H1 (cell line): ENCODE measurements around the gene KIZ. TPM values are rescaled to one million over a fixed set of nuclear protein-coding genes. Genes with fewer than 3 reads are reported as not detected.
A peak's percentile ranks its signal among the peaks of the same experiment; 100 is the strongest.

Experiments used
- CTCF ChIA-PET: fragments of 300-600 bp; sonication (Branson Sonifier 250); formaldehyde crosslinking; loops from one replicate; lab custom pipeline; 2021; ENCODE audit not compliant: partially characterized antibody; lab: Charles Lee
- POLR2A ChIA-PET: fragments of 300-600 bp; sonication (Branson Sonifier 250); formaldehyde crosslinking; loops from one replicate; lab custom pipeline; 2021; ENCODE audit warnings: inconsistent platforms; ENCODE audit not compliant: partially characterized antibody; lab: Charles Lee
- DNase-seq, 2 experiments: peaks; one replicate each; pipeline versions ENCODE4 v3.0.0 to v3.0.0-alpha.2; 2010 to 2022; ENCODE audit warnings: low spot score in 2 of 2, low read depth in 1 of 2, mixed read lengths in 1 of 2
- FAIRE-seq: peaks from 2 replicates; lab custom pipeline; 2011; peaks lifted over from hg19 to GRCh38; lab: Jason Lieb, UNC
- H2AFZ ChIP-seq: 2 replicates; pipeline ENCODE4 v1.8.1; 2012; ENCODE audit warnings: low read length, inconsistent platforms
- H2AK5ac ChIP-seq: 2 replicates; pipeline ENCODE4 v1.6.1; 2013; ENCODE audit warnings: low read depth, low read length
- H2BK120ac ChIP-seq: replicated peaks from 2 replicates; pipeline ENCODE3; 2013; ENCODE audit warnings: low read depth, low read length, inconsistent platforms
- H2BK12ac ChIP-seq: 2 replicates; pipeline ENCODE4 v1.6.1; 2013; ENCODE audit warnings: low read depth, low read length
- H2BK15ac ChIP-seq: 2 replicates; pipeline ENCODE4 v1.6.1; 2013; ENCODE audit warnings: low read length
- H2BK20ac ChIP-seq: 2 replicates; pipeline ENCODE4 v1.6.1; 2013; ENCODE audit warnings: low read length
- H2BK5ac ChIP-seq: 2 replicates; pipeline ENCODE4 v1.6.1; 2013; ENCODE audit warnings: low read depth, low read length
- H3K14ac ChIP-seq: 2 replicates; pipeline ENCODE4 v1.6.1; 2013; ENCODE audit warnings: inconsistent platforms; ENCODE audit not compliant: insufficient read length
- H3K18ac ChIP-seq: 2 replicates; pipeline ENCODE4 v1.6.1; 2013; ENCODE audit warnings: low read length; ENCODE audit errors: extremely low read depth
- H3K23ac ChIP-seq: 2 replicates; pipeline ENCODE4 v1.6.1; 2013; ENCODE audit warnings: inconsistent platforms; ENCODE audit not compliant: insufficient read length
- H3K23me2 ChIP-seq: 2 replicates; pipeline ENCODE4 v1.6.1; 2013; ENCODE audit warnings: low read depth, low read length
- H3K27ac ChIP-seq: 2 replicates; pipeline ENCODE4 v1.6.1; 2011; ENCODE audit warnings: low read depth, low read length, inconsistent platforms
- H3K27me3 ChIP-seq, 4 experiments: replicated peaks in 1 of 4; 1 replicate in 1 of 4; 2 replicates in 3 of 4; pipeline versions ENCODE4 v1.6.1 to v1.8.1; 2011 to 2013; ENCODE audit warnings: low read length in 3 of 4, mild to moderate bottlenecking in 3 of 4, inconsistent platforms in 2 of 4, mixed read lengths in 2 of 4, moderate library complexity in 1 of 4; ENCODE audit not compliant: control insufficient read depth in 3 of 4, insufficient read depth in 3 of 4; ENCODE audit errors: extremely low read depth in 1 of 4
- H3K36me3 ChIP-seq, 4 experiments: 2 replicates each; pipeline versions ENCODE4 v1.6.1 to v1.8.1; 2011 to 2013; ENCODE audit warnings: mild to moderate bottlenecking in 4 of 4, low read length in 3 of 4, moderate library complexity in 2 of 4, control low read depth in 1 of 4, inconsistent platforms in 1 of 4; ENCODE audit not compliant: insufficient read depth in 4 of 4, control insufficient read depth in 2 of 4
- H3K4ac ChIP-seq: replicated peaks from 2 replicates; pipeline ENCODE3; 2013; ENCODE audit warnings: low read length, low read depth, mixed read lengths, inconsistent platforms; ENCODE audit not compliant: insufficient read length
- H3K4me1 ChIP-seq, 4 experiments: replicated peaks in 1 of 4; 1 replicate in 1 of 4; 2 replicates in 3 of 4; pipeline versions ENCODE4 v1.6.1 to v1.8.1; 2011 to 2013; ENCODE audit warnings: low read length in 3 of 4, inconsistent platforms in 2 of 4, mixed read lengths in 1 of 4; ENCODE audit not compliant: insufficient read depth in 4 of 4, control insufficient read depth in 3 of 4
- H3K4me2 ChIP-seq, 2 experiments: 2 replicates each; pipeline versions ENCODE4 v1.6.1 to v1.8.1; 2011 to 2013; ENCODE audit warnings: low read depth in 2 of 2, low read length in 2 of 2, control low read depth in 1 of 2, inconsistent platforms in 1 of 2, mild to moderate bottlenecking in 1 of 2; ENCODE audit not compliant: insufficient read depth in 1 of 2
- H3K4me3 ChIP-seq, 4 experiments: fragments of 200-600, 300-600 bp in 1 of 4; sonication (generic), shearing (Covaris generic), sonication (Bioruptor Twin) in 1 of 4; 2 replicates each; pipeline versions ENCODE4 v1.5.1 to v1.8.1; 2011 to 2016; ENCODE audit warnings: low read length in 4 of 4, low read depth in 3 of 4, control low read depth in 2 of 4, inconsistent platforms in 2 of 4, mild to moderate bottlenecking in 2 of 4, mixed read lengths in 1 of 4, moderate library complexity in 1 of 4; ENCODE audit not compliant: insufficient read depth in 2 of 4; ENCODE audit errors: extremely low read depth in 1 of 4
- H3K56ac ChIP-seq: replicated peaks from 2 replicates; pipeline ENCODE3; 2013; ENCODE audit warnings: low read depth, mild to moderate bottlenecking, mixed read lengths, low read length, inconsistent platforms; ENCODE audit not compliant: insufficient read length
- H3K79me1 ChIP-seq: 2 replicates; pipeline ENCODE4 v1.6.1; 2013; ENCODE audit warnings: low read depth, low read length, control low read depth
- H3K79me2 ChIP-seq, 2 experiments: 2 replicates each; pipeline versions ENCODE4 v1.6.1 to v1.8.1; 2012 to 2013; ENCODE audit warnings: low read length in 2 of 2, mild to moderate bottlenecking in 2 of 2, inconsistent platforms in 1 of 2; ENCODE audit not compliant: insufficient read depth in 2 of 2, control insufficient read depth in 1 of 2
- H3K9ac ChIP-seq, 4 experiments: replicated peaks in 1 of 4; 1 replicate in 1 of 4; 2 replicates in 3 of 4; pipeline versions ENCODE4 v1.6.1 to v1.8.1; 2011 to 2013; ENCODE audit warnings: low read depth in 3 of 4, low read length in 3 of 4, control low read depth in 2 of 4, mild to moderate bottlenecking in 2 of 4, moderate library complexity in 2 of 4, inconsistent platforms in 1 of 4; ENCODE audit errors: extremely low read depth in 1 of 4
- H3K9me3 ChIP-seq, 2 experiments: 2 replicates each; pipeline versions ENCODE4 v1.6.1 to v1.8.1; 2012 to 2013; ENCODE audit warnings: mild to moderate bottlenecking in 2 of 2, moderate library complexity in 2 of 2, control low read depth in 1 of 2, inconsistent platforms in 1 of 2, low read depth in 1 of 2, low read length in 1 of 2, mixed read lengths in 1 of 2; ENCODE audit not compliant: insufficient read depth in 2 of 2
- H4K20me1 ChIP-seq, 2 experiments: replicated peaks in 1 of 2; 2 replicates each; pipeline versions ENCODE3 to v1.8.1; 2011 to 2013; ENCODE audit warnings: inconsistent platforms in 2 of 2, low read length in 2 of 2, mild to moderate bottlenecking in 1 of 2; ENCODE audit not compliant: insufficient read depth in 2 of 2, control insufficient read depth in 1 of 2
- H4K5ac ChIP-seq: 2 replicates; pipeline ENCODE4 v1.6.1; 2013; ENCODE audit warnings: low read length, low read depth, mixed read lengths, inconsistent platforms; ENCODE audit not compliant: insufficient read length
- H4K8ac ChIP-seq: 2 replicates; pipeline ENCODE4 v1.8.0; 2013; ENCODE audit warnings: mild to moderate bottlenecking, moderate library complexity, low read length, inconsistent platforms; ENCODE audit not compliant: insufficient read depth; ENCODE audit errors: extremely low read depth
- H4K91ac ChIP-seq: replicated peaks from 2 replicates; pipeline ENCODE3; 2013; ENCODE audit warnings: low read length, mixed read lengths, inconsistent platforms; ENCODE audit not compliant: insufficient read length
- BRCA1 ChIP-seq: IDR thresholded peaks from 2 replicates; pipeline ENCODE4 v1.6.1; 2012; ENCODE audit warnings: low read depth, low read length, improper control_type of control experiment
- CREB1 ChIP-seq: IDR thresholded peaks from 2 replicates; pipeline ENCODE4 v1.6.1; 2012; ENCODE audit warnings: inconsistent platforms
- EP300 ChIP-seq, 2 experiments: IDR thresholded peaks; 1 replicate in 1 of 2; 2 replicates in 1 of 2; pipeline ENCODE4 v1.6.1; 2011 to 2012; ENCODE audit warnings: low read depth in 2 of 2, low read length in 2 of 2, mild to moderate bottlenecking in 2 of 2, borderline replicate concordance in 1 of 2, inconsistent platforms in 1 of 2, moderate library complexity in 1 of 2
- FOSL1 ChIP-seq: IDR thresholded peaks from 2 replicates; pipeline ENCODE4 v1.6.1; 2011; ENCODE audit warnings: mild to moderate bottlenecking, low read depth, low read length, moderate library complexity; ENCODE audit not compliant: insufficient read depth
- KDM1A ChIP-seq: fragments of 200-600, 300-600 bp; sonication (generic); IDR thresholded peaks from 2 replicates; pipeline ENCODE4 v1.7.1; 2016; ENCODE audit warnings: mild to moderate bottlenecking, low read length, borderline replicate concordance
- TCF12 ChIP-seq: IDR thresholded peaks from 2 replicates; pipeline ENCODE4 v1.6.1; 2011; ENCODE audit warnings: low read depth, mild to moderate bottlenecking, low read length
- WGBS, 2 experiments: shearing (Covaris generic) in 1 of 2; methylation state at CpG; one replicate each; pipeline versions ENCODE4 v1.1.6 to v1.1.7; 2013 to 2015; ENCODE audit warnings: low lambda C conversion rate in 2 of 2, mixed read lengths in 2 of 2, inconsistent platforms in 1 of 2, low coverage in 1 of 2, missing lambda C conversion rate in 1 of 2; ENCODE audit not compliant: insufficient replicate concordance in 2 of 2, insufficient coverage in 1 of 2, insufficient read length in 1 of 2; ENCODE audit errors: extremely low coverage in 1 of 2, missing lambda C conversion rate in 1 of 2; 5-methylcytosine and 5-hydroxymethylcytosine counted together
- polyA plus RNA-seq, 7 experiments: library from polyadenylated mRNA; depleted of rRNA in 3 of 7; stranded (reverse) in 5 of 7; unstranded in 2 of 7; fragments of >200 nt in 5 of 7; fragments of 200-250 nt in 2 of 7; gene quantifications; 1 replicate in 5 of 7; 2 replicates in 1 of 7; 4 replicates in 1 of 7; pipeline versions ENCODE4 v1.2.1 to v1.2.3, GENCODE V29; 2011 to 2013; ENCODE audit warnings: missing spikeins in 2 of 7, mixed read lengths in 2 of 7
- total RNA-seq: library from RNA; stranded (reverse); fragmentation: NEBNext Ultra II Directional; extraction: Animal tissue kit (Norgen Biotek cat#: 25700); gene quantifications from 2 replicates; pipeline ENCODE4 v1.2.1, GENCODE V29; 2021

Gene KIZ
- total and polyA plus RNA-seq, 2 of the 8 experiments (the other 6 are each of a cell fraction or from before 2014, with no cell fraction given), result 13.0 to 51.7 TPM

DNA sequence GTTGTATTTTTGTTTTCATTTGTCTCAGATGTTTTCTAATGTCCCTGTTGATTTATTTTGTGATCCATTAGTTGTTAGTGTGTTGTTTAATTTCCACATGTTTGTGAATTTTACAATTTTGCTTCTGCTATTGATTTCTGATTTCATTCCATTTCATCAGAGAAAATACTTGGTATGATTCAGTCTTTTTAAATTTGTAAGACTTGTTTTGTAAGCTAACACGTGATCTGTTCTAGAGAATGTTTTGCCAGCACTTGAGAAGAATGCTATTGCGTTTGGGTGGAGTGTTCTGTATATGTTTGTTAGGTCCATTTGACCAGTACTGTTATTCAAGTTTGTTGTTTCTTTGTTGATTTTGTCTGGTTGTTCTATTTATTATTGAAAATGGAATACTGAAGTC lies 53.9 kb downstream of the KIZ start:
- 45% methylated on average over 2 of the region's 2 CpGs; no CpG with 5 or more reads in 1 of the 2 experiments for whole genome bisulfite sequencing, 2 experiments
- no peak for DNase-seq
- no peak overlapping the region for H3K14ac ChIP-seq
- H4K20me1 ChIP-seq, result no peaks in the 10 kb centered on the region
- no peaks in the 10 kb centered on the region; a peak in 1 of 8 replicates for H3K36me3 ChIP-seq
- peak; percentile 68 for FAIRE-seq
- H3K79me1 ChIP-seq, result no peaks in the 10 kb centered on the region
- H3K4ac ChIP-seq, result no peak overlapping the region
- H2AK5ac ChIP-seq, result no peak overlapping the region
- H3K9ac ChIP-seq, result no peak overlapping the region
- TF ChIP-seq EP300 (IDR thresholded peaks at IDR 0.05; ENCODE audit: borderline replicate concordance in 1 of 2, low read depth in 2 of 2, low read length in 2 of 2) (no peak), BRCA1 (no peak), FOSL1 (no peak), TCF12 (no peak), CREB1 (no peak), KDM1A (no peak)
- no peak overlapping the region for H4K5ac ChIP-seq
- no peak overlapping the region for H2BK15ac ChIP-seq
- no peaks in the 10 kb centered on the region for H3K9me3 ChIP-seq
- H2BK12ac ChIP-seq, result no peak overlapping the region
- H3K23me2 ChIP-seq, result no peaks in the 10 kb centered on the region
- ChIA-PET CTCF (no interaction called here), POLR2A (no interaction called here)
- no peak overlapping the region for H2AFZ ChIP-seq
- no peak overlapping the region for H3K23ac ChIP-seq
- H4K91ac ChIP-seq, result no peak overlapping the region
- H2BK20ac ChIP-seq, result no peak overlapping the region
- H3K27ac ChIP-seq, result no peak overlapping the region
- H3K18ac ChIP-seq, result no peak overlapping the region
- H4K8ac ChIP-seq, result no peak overlapping the region
- no peak overlapping the region for H3K4me3 ChIP-seq
- no peaks in the 10 kb centered on the region for H3K27me3 ChIP-seq
- no peak overlapping the region for H2BK120ac ChIP-seq
- no peak overlapping the region for H3K56ac ChIP-seq
- H3K79me2 ChIP-seq, result no peaks in the 10 kb centered on the region
- H2BK5ac ChIP-seq, result no peak overlapping the region
- H3K4me2 ChIP-seq, result no peak overlapping the region; a peak in 1 of 4 replicates
- peaks cover 6 to 17% (median 12%) of the 10 kb centered on the region in 4 experiments; a peak in 5 of 7 replicates for H3K4me1 ChIP-seq
